Kidney epithelial cell (primary cell): ENCODE measurements around the gene ATOH8. TPM values are rescaled to one million over a fixed set of nuclear protein-coding genes. Genes with fewer than 3 reads are reported as not detected.

Experiments used
- DNase-seq: peaks from one replicate; pipeline ENCODE4 v3.0.0-alpha.2; 2010; ENCODE audit warnings: low read depth
- H3K27me3 ChIP-seq: 2 replicates; pipeline ENCODE4 v1.6.0; 2011; ENCODE audit warnings: low read length; ENCODE audit not compliant: control insufficient read depth, insufficient read depth
- H3K36me3 ChIP-seq: 2 replicates; pipeline ENCODE4 v1.5.1; 2011; ENCODE audit warnings: low read length; ENCODE audit not compliant: control insufficient read depth, insufficient read depth
- H3K4me3 ChIP-seq: 2 replicates; pipeline ENCODE4 v1.5.1; 2011; ENCODE audit warnings: low read depth, mild to moderate bottlenecking, control low read depth, low read length
- CTCF ChIP-seq: IDR thresholded peaks from 2 replicates; pipeline ENCODE4 v1.5.1; 2011; ENCODE audit warnings: mild to moderate bottlenecking, moderate library complexity, low read length, control low read depth, inconsistent platforms; ENCODE audit not compliant: insufficient read depth, poor library complexity, severe bottlenecking
- total RNA-seq: library from RNA; depleted of rRNA; stranded (reverse); fragments of >200 nt; gene quantifications from 2 replicates; pipeline ENCODE4 v1.2.3, GENCODE V29; 2015

ATOH8 gene
- total RNA-seq, 1 donor from 2014 or later: 1.0 TPM

- no peak overlapping the region for H3K4me3 ChIP-seq
- H3K27me3 ChIP-seq: peaks cover 12% of the 10 kb centered on the region
- H3K36me3 ChIP-seq: no peaks in the 10 kb centered on the region
- no peak for DNase-seq
- TF ChIP-seq CTCF: no peak
Measured at GRCh38 chr2:85716346-85716914, 37.4 kb upstream of the ATOH8 start.

- TF ChIP-seq CTCF: no peak
- no peaks in the 10 kb centered on the region for H3K36me3 ChIP-seq
- DNase-seq: no peak
- peaks cover 12% of the 10 kb centered on the region for H3K27me3 ChIP-seq
- H3K4me3 ChIP-seq: no peak overlapping the region
Measured at GRCh38 chr2:85717308-85718008, 36.3 kb upstream of the ATOH8 start.

GRCh38 chr2:85718009-85718391 lies 35.8 kb upstream of the ATOH8 start:
- no peak for DNase-seq
- H3K4me3 ChIP-seq: no peak overlapping the region
- H3K36me3 ChIP-seq: no peaks in the 10 kb centered on the region
- peaks cover 12% of the 10 kb centered on the region for H3K27me3 ChIP-seq
- no peak for TF ChIP-seq CTCF

GRCh38 chr2:85718885-85719492 lies 34.8 kb upstream of the ATOH8 start:
- no peak for TF ChIP-seq CTCF
- Histone ChIP-seq H3K36me3 (no peaks in the 10 kb centered on the region), H3K27me3 (peaks cover 12% of the 10 kb centered on the region), H3K4me3 (no peak overlapping the region)
- no peak for DNase-seq

- no peak overlapping the region for H3K4me3 ChIP-seq
- H3K27me3 ChIP-seq: peaks cover 12% of the 10 kb centered on the region
- H3K36me3 ChIP-seq: no peaks in the 10 kb centered on the region
- DNase-seq: no peak
- no peak for TF ChIP-seq CTCF
Measured at GRCh38 chr2:85719609-85720240, 34.1 kb upstream of the ATOH8 start.
